ENCODE data around the gene CFAP221. TPM values are rescaled to one million over a fixed set of nuclear protein-coding genes. Genes with fewer than 3 reads are reported as not detected.

CFAP221 gene
- total and polyA plus RNA-seq, 2 experiments from 2014 or later, result 0.42 to 0.65 TPM

DNA sequence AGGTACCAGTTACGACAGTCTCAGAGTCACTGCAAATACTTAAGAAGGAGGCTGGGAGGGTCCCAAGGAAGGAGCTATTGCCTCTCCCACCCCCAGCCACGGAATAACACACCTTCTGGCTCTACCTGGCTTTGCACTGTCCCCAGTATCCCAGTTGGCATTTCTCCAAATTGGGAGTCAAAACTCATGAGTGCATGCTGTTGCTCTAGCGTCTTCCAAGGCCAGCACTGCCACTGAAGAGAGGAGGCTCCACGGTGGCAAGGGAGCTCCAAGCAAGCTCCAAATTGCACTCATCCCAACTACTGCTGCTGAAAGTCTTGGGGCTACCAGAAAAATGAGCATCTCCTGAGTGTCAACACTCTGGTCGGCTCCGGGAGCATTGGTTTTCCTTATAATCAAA, 21.6 kb upstream of the CFAP221 start:
- Histone ChIP-seq H3K9me2 (ENCODE audit: insufficient read depth) (0 out of 2 replicates have a peak, but pooled peaks cover 3% of the 10 kb centered on the region), H3K4me3 (peak overlapping the region; percentile 65; the same call in 1 of the 2 replicates), H4K20me1 (replicated peaks; ENCODE audit: insufficient read depth) (no peaks in the 10 kb centered on the region), H3F3A (replicated peaks; ENCODE audit: low read depth) (peaks cover 6% of the 10 kb centered on the region; the same call in 1 of the 2 replicates), H3K79me2 (replicated peaks; ENCODE audit: insufficient read depth) (no peaks in the 10 kb centered on the region), H3K4me1 (ENCODE audit: insufficient read depth) (peaks cover 24% of the 10 kb centered on the region), H3K27ac (ENCODE audit: low read depth) (no peak overlapping the region), H3K4me2 (0 out of 2 replicates have a peak overlapping the region, but pooled peaks have one; percentile 16), H3K36me3 (ENCODE audit: insufficient read depth) (no peaks in the 10 kb centered on the region), H2AFZ (peak overlapping the region; percentile 56), H3K27me3 (ENCODE audit: insufficient read depth) (peaks cover 54% of the 10 kb centered on the region)
- ATAC-seq (no peak), DNase-seq (ENCODE audit: low spot score) (no peak)
- peaks cover 34% of the 10 kb centered on the region for H3K27me3 Mint-ChIP-seq (ENCODE audit: insufficient read depth, low read depth, poor library complexity)
- peaks cover 24% of the 10 kb centered on the region for H3K4me1 Mint-ChIP-seq
- no peaks in the 10 kb centered on the region; the same call in 2 of the 3 replicates for H3K36me3 Mint-ChIP-seq (ENCODE audit: low read depth)
- no peaks in the 10 kb centered on the region for H3K9me3 Mint-ChIP-seq
- TF ChIP-seq, protein P1, sequence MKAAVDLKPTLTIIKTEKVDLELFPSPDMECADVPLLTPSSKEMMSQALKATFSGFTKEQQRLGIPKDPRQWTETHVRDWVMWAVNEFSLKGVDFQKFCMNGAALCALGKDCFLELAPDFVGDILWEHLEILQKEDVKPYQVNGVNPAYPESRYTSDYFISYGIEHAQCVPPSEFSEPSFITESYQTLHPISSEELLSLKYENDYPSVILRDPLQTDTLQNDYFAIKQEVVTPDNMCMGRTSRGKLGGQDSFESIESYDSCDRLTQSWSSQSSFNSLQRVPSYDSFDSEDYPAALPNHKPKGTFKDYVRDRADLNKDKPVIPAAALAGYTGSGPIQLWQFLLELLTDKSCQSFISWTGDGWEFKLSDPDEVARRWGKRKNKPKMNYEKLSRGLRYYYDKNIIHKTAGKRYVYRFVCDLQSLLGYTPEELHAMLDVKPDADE (IDR thresholded peaks at IDR 0.05), result no peak
- TF ChIP-seq STAT1 (IDR thresholded peaks at IDR 0.05; ENCODE audit: unreplicated experiment), result no peak
- no peak for TF ChIP-seq ZNF114 (CRISPR knock-in tag; IDR thresholded peaks at IDR 0.05)
- TF ChIP-seq, protein P2, sequence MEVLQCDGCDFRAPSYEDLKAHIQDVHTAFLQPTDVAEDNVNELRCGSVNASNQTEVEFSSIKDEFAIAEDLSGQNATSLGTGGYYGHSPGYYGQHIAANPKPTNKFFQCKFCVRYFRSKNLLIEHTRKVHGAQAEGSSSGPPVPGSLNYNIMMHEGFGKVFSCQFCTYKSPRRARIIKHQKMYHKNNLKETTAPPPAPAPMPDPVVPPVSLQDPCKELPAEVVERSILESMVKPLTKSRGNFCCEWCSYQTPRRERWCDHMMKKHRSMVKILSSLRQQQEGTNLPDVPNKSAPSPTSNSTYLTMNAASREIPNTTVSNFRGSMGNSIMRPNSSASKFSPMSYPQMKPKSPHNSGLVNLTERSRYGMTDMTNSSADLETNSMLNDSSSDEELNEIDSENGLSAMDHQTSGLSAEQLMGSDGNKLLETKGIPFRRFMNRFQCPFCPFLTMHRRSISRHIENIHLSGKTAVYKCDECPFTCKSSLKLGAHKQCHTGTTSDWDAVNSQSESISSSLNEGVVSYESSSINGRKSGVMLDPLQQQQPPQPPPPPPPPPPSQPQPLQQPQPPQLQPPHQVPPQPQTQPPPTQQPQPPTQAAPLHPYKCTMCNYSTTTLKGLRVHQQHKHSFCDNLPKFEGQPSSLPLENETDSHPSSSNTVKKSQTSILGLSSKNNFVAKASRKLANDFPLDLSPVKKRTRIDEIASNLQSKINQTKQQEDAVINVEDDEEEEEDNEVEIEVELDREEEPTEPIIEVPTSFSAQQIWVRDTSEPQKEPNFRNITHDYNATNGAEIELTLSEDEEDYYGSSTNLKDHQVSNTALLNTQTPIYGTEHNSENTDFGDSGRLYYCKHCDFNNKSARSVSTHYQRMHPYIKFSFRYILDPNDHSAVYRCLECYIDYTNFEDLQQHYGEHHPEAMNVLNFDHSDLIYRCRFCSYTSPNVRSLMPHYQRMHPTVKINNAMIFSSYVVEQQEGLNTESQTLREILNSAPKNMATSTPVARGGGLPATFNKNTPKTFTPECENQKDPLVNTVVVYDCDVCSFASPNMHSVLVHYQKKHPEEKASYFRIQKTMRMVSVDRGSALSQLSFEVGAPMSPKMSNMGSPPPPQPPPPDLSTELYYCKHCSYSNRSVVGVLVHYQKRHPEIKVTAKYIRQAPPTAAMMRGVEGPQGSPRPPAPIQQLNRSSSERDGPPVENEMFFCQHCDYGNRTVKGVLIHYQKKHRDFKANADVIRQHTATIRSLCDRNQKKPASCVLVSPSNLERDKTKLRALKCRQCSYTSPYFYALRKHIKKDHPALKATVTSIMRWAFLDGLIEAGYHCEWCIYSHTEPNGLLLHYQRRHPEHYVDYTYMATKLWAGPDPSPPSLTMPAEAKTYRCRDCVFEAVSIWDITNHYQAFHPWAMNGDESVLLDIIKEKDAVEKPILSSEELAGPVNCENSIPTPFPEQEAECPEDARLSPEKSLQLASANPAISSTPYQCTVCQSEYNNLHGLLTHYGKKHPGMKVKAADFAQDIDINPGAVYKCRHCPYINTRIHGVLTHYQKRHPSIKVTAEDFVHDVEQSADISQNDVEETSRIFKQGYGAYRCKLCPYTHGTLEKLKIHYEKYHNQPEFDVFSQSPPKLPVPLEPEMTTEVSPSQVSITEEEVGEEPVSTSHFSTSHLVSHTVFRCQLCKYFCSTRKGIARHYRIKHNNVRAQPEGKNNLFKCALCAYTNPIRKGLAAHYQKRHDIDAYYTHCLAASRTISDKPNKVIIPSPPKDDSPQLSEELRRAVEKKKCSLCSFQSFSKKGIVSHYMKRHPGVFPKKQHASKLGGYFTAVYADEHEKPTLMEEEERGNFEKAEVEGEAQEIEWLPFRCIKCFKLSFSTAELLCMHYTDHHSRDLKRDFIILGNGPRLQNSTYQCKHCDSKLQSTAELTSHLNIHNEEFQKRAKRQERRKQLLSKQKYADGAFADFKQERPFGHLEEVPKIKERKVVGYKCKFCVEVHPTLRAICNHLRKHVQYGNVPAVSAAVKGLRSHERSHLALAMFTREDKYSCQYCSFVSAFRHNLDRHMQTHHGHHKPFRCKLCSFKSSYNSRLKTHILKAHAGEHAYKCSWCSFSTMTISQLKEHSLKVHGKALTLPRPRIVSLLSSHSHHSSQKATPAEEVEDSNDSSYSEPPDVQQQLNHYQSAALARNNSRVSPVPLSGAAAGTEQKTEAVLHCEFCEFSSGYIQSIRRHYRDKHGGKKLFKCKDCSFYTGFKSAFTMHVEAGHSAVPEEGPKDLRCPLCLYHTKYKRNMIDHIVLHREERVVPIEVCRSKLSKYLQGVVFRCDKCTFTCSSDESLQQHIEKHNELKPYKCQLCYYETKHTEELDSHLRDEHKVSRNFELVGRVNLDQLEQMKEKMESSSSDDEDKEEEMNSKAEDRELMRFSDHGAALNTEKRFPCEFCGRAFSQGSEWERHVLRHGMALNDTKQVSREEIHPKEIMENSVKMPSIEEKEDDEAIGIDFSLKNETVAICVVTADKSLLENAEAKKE (CRISPR knock-in tag; IDR thresholded peaks at IDR 0.05), result no peak
- TF ChIP-seq POLR2AphosphoS5 (IDR thresholded peaks at IDR 0.05; ENCODE audit: low read depth), result no peak
- TF ChIP-seq JUNB (IDR thresholded peaks at IDR 0.05; ENCODE audit: unreplicated experiment), result no peak
- no peak overlapping the region for H3K27ac Mint-ChIP-seq
- H3K4me3 Mint-ChIP-seq, result peak overlapping the region; percentile 50; the same call in 2 of the 3 replicates

Measured in GM23338 (cell line).